ENCODE results near the gene FTSJ1. TPM values are rescaled to one million over a fixed set of nuclear protein-coding genes. Genes with fewer than 3 reads are reported as not detected.

The FTSJ1 gene
- total RNA-seq, 1 donor from 2014 or later = 45.1 TPM

DNA sequence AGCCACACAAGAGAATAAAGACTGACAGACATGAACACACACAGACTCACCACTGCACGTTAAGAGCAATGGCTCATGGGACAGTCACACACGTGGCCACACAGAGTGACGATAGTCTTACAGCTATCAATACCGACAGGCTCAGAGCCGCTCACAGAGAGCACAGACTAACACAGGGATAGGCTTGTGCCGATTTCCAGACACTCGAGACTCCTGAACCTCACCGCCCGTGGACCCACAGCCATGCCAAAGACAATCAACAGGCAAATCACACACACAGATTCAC is 5.2 kb upstream of the FTSJ1 start:
- no peak for DNase-seq

DNA sequence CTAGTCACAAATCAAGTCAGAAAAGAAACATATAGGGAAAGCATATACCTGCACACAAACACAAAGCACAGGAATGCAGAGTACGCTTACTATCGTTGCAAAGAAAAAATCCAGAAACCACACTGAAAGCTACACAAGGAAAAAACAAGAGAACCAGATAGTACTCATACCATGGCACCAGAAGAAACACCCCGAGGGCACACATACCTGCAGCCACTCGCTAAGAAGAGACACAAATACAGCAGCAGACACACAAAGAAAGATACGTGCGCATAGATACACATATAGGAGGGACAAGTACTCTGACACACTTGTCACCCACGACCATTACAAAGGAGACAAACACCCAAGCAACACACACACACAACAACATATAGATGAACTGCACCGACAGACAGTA is 4.5 kb upstream of the FTSJ1 start:
- no peak for DNase-seq

DNA sequence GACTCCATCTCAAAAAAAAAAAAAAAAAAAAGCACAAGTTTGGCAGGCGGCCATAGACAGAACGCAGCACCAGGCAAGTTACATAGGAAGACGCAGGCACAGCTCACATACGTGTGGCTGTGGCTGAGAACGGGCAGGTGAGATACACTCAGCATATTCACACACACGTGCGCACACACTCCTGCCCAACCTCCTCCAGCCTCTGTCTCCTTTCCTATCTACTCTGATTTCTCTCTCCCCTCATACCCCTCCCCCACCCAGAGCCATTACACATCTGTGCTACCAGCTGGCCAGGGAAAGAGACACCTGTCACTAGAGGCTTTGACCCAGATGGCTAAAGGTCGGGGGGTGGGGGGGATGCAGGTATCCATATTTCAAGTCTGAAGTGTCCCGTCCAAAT is 3.8 kb upstream of the FTSJ1 start:
- DNase-seq = no peak

DNA sequence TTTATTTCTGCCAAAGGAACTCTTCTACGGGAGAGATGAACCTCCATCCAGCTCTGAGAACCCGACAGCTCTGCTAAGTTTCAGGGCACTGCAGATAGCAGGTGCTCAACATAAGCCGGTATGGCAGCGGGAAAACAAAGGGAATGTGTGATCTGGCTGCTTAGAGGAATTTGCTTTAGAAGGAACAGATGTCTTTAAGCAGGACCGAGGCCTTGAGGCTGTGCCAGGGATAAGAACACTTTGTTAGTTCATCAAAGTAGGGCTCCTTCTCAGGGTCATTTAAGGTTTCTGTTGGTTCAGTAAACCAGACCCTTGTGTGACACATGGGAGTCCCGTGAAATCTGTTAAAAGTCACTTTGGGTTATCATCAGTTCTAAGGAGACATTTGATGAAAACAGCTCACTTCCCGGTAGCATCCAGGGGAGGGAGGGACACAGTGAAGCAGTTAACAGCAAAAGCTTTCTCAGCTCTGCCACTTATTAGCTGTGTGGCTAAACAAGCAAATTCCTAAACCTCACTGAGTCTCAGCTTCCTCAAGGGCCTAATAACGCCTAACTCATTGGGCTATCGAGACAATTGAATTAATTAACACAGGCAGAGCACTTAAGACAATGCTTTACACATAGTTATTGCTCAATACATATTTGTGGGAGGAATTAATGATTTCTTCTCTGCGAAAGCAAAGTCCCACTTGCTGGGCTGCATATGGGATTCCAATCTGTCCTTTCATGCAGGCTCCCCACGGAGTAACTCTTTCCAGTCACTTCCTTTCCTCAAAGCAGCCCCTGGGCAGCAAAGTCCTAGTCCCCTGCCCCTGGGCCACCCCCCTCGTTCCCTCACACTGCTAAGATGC is 2.9 kb upstream of the FTSJ1 start:
- no peak for DNase-seq

DNA sequence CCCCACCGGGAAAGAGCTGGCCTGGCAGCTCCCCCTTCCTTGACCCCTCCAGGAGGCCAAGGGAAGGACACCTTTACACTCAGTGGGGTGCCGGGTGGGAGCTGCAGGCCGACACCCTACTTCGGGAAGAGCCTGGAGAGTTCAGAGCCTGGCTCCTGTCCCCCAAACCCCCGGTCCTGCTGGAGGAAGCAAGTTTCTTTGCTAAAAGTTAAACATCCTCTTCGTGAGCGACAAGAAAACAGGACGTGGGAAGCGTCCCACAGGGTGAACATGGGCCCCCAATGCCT is 2.4 kb upstream of the FTSJ1 start:
- DNase-seq = no peak

DNA sequence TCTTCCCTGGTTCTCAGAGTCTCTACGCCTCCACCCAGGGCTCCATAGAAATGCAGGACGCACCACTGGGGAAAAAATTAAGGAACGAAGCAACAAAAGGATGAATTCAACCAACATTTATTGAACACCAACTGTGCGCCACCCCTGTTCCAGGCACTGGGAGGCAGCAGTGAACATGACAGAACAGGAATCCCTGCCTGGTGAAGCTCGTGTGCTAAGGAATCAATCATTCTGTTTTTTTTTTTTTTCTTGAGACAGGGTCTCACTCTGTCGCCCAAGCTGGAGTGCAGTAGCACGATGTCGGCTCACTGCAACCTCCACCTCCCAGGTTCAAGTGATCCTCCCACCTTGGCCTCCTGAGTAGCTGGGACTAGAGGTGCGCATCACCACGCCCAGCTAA is 1.9 kb upstream of the FTSJ1 start:
- peak; percentile 44 for DNase-seq

DNA sequence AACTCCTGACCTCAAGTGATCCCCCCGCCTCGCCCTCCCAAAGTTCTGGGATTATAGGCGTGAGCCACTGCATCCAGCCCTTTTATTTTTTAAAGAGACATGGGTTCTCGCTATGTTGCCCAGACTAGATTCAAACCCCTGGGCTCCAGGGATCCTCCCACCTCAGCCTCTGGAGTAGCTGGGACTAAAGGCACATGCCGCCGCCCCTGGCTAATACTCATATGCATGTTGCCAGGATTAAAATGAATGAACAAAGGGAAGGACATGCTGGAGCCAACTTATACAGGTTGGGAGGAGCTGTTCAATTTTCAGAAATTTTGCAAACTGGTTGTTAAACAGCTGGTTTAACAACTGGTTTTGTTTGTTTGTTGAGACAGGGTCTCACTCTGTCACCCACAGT is 1.4 kb upstream of the FTSJ1 start:
- no peak for DNase-seq

DNA sequence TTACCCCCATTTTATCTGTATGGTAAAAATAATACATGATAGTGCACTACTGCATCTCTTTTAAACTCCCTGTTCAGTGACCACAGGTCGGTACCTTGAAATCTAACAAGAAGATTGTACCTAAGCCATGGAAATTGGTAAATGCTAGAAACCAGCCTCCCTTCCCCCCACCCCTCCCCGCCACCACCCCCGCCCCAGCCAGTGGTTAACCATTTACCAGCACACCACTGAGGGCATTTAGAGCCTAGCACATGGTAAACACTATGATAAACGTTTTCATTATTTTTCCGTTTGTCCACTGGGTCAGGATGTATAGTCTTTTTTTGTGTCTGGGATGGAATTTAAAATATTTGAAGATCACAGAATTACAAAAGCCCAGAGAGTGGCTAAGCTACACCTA is 703 bp upstream of the FTSJ1 start:
- DNase-seq = no peak

DNA sequence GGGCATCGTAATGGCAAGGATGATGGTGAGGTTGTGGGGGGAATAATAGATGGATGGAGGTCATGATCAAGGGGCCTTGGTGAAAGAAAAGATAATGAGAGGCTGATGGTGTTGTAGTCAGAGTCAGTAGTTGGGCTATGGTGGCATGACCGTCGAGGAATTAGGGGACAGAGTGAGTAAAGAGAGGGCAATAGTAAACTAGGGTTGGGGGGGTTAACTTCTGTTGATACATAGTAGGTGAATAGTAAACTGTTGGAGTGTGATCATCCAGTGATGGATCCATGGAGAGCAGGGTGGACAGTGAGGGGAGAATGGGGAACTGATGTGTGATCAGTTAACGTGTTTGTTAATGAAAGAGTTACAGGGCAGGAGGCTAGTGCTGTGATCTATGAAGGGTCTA is 920 bp downstream of the FTSJ1 start:
- DNase-seq = no peak

DNA sequence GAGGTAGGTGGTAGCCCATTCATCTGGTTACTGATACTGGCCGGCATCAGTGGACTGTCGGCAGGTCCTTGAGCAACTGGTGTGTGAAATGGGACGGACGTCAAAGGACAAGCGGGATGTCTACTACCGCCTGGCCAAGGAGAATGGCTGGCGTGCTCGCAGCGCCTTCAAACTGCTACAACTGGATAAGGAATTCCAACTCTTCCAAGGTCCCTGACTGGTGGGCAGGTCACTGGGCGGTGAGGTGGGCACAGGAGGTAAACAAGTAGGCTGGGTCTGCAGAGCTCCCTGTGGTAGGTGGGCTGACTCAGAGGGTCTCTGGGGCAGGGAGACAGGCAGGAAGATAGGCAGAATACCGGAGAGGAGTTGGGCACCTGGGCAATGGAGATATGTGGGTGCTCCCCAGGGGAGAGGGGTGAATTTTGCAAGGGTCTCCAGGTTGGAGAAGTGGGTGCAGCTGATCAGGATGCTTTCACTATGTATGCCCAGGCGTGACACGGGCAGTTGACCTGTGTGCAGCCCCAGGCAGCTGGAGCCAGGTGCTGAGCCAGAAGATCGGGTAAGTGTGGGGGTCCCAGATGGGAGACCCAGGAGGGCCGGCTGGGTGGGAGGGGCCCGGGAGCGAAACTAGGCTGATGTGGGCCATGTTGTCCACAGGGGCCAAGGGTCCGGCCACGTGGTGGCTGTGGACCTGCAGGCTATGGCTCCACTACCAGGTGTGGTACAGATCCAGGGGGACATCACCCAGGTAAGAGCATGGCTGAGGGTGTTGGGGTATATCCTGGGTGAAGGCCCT is 2.2 kb downstream of the FTSJ1 start:
- DNase-seq = no peak

DNA sequence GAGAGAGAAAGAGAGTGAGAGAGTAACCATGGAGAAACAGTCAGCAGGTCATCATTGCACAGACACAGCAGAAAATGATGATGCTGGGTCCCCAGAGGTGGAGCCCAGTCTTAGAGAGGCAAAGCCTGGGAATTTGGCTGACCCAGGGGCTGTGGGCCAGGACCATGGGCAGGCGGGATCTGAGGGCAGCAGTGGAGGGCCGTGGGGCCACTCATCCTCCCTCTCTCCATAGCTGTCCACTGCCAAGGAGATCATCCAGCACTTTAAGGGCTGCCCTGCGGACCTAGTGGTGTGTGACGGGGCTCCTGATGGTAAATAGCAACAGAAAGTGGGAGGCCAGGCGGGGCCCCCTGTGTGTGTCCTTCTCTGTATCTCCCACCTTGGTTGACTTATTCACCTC is 2.8 kb downstream of the FTSJ1 start:
- DNase-seq = no peak

DNA sequence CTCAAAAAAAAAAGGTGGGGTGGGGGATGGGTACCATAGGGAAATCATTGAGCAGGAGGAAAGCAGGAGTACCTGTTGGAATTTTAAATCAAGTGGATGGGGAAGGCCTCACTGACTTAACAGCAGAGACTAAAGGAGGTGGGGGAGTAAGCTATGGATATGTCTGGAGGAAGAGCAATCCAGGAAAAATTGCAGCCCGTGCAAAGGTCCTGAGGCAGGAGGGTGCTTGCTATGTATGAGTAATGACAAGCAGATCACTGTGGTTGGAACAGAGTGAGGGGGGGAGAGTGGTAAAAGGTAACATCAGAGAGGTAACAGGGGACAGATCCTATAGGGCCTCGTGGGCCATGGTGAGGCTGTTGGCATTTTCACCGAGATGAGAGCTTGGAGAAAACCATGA is 4.1 kb downstream of the FTSJ1 start:
- DNase-seq = no peak

DNA sequence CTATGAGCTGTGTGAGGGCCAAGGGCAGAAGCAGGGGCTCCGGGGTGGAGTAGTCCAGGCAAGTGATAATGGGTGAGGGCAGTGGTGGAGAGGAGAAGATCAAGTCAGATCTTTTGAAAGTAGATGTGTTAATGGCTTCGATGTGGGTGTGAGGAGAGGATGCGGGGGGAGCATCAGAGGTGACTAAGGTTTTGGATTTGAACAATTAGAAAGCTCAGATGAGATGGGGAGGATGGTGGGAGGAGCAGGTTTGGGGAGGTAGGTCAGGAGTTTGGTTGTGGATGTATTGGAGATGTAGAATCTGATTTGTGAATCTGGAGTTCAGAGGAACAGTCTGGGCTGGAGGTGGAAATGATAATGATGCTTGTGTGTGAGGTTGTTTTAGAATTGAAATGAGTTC is 4.6 kb downstream of the FTSJ1 start:
- no peak for DNase-seq

DNA sequence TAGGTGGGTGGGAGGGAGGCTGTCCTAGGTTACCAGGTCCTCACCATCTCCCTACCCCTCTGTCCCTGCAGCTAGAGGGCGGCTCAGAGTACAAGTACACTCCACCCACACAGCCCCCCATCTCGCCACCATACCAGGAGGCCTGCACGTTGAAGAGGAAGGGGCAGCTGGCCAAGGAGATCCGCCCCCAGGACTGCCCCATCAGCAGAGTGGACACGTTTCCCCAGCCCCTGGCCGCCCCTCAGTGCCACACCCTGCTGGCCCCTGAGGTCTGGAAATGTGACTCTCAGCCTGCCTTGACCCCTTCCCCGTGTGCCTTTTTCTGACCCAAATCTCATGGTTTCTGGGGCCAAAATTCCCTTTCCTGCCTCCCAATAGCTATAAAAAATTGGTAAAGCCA is 6.5 kb downstream of the FTSJ1 start:
- no peak for DNase-seq

DNA sequence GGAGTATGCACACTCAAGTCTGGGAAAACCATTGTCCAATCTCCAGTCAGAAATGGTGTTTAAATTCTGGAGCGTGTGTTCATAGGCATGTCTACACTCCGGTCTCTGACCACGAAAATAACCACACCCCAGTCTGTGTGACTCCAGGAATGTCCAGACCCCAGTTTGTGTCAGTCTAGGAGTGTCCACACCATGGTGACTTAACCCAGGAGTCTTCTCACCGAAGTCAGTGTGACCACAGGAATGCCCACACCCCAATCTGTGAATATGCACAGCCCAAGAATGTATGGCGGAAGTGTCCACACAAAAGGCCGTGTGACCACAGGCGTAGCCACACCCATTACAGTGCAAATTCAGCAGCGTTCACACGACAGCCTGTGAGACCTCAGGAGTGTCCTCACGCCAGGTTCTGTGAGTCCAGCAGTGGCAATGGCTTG is 11.4 kb downstream of the FTSJ1 start:
- DNase-seq = no peak

DNA sequence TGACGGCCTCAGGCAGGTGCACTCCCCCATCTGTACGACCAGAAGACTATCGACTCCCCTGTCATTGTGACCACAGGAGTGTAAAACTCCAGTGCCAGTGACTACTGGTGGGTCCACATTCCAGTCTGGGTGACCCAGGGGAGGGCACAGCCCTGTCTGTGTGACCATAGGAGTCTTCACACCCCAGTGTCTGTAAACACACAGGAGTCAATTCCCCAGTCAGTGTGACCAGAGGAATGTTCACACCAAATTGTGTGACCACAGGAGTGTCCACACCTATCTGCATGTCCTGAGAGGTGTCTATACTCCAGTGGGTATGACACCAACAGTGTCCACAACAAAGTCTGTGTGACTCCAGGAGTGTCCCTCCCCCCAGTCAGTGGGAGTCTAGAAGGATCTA is 12.0 kb downstream of the FTSJ1 start:
- no peak for DNase-seq

DNA sequence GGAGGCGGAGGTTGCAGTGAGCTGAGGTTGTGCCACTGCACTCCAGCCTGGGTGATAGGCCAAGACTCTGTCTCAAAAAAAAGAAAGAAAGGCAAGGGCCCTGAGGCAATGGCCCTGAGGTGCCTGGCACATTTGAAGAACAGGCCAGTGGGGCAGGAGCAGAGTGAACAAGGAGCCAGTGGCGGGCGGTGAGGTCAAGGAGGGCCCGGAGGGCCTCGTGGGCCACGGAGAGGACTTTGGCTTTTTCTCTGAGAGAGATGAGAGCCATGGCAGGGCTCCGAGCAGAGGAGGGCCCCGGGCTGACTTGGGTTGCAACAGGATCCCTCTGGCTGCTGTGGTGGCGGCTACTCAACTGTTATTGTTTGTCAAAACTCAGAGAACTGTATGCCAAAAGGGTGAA is 13.3 kb downstream of the FTSJ1 start:
- DNase-seq = no peak

DNA sequence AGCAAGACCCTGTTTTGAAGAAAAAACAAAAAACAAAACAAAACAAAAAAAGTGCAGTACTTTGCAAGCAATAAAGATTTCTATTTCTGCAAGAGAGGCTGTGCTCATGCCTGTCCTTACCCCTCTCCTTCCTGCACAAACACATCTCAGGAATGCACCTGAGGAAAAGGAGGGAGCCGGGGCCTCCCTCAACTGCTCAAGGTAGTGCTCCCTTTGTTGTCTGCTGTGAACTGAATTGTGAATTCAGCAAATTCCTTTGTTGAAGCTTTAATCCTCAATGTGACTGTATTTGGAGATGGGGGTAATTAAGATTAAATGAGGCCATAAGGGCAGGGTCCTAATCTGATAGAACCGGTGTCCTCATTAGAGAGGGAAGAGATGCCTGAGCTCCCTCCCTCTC is 13.9 kb downstream of the FTSJ1 start:
- no peak for DNase-seq

DNA sequence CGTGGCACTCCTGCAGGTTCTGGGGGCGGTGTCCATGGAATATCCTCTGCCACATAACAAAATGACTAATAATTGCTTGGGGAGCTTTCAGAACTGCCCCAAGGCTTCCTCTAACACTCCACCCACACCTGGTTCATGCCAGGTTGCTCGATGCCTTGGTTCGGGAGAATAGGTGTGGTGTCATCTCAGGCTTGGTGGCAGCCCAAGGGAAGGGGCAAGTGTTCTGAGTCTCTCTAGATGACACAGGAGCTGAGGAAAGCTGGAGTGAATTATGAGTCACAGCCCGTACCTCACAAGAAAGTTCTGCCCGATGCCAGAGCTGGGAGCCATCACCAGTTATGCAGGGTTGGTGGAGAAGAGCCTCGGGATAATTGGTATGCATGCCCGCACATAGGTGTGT is 14.7 kb downstream of the FTSJ1 start:
- no peak for DNase-seq

DNA sequence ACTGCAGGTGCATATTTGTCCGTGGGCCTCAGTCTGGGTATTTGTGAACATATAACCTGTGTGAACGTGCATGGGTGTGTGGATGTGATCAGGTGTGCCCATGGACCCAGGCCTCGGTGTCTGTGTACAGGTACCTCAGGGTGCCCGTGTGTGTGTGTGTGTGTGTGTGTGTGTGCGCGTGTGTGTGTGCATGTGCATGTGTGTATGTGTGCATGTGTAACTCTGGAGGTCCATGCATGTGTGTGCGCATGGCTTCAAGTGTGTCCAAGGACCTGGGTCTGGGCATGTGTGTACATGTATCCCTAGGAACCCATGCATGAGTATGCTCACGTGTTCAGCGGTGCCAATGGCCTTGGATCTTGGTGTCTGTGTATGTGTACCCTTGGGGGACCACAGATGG is 15.8 kb downstream of the FTSJ1 start:
- DNase-seq = no peak

DNA sequence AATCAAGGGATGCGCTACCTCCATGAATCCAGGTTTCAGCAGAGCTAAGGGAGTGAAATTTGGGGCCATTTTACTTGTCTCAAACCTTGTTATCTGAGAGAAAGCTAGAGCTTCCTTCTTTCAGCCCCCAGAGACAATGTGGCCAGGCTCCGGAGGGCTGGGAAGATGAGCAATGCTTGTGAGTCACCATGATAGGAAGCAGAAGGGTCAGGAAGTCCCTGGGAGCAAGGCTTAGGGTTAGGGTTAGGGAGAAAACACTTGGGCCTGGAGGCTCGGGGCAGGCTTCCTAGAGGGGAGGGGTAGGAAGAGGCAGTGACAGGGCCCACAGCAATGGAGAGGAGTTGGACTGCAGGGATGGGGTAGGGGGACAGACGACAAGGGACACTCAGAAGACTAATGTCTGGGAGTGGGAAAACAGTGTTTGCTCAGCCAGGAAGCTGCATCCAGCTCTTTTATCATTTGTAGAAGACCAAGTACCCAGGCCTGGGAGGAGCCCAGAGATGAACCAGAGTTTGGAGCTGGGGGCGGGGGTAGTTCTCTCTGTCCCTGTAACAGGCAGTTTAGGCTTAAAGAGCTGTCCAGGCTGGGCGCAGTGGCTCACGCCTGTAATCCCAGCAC is 16.4 kb downstream of the FTSJ1 start:
- DNase-seq = peak; percentile 15

DNA sequence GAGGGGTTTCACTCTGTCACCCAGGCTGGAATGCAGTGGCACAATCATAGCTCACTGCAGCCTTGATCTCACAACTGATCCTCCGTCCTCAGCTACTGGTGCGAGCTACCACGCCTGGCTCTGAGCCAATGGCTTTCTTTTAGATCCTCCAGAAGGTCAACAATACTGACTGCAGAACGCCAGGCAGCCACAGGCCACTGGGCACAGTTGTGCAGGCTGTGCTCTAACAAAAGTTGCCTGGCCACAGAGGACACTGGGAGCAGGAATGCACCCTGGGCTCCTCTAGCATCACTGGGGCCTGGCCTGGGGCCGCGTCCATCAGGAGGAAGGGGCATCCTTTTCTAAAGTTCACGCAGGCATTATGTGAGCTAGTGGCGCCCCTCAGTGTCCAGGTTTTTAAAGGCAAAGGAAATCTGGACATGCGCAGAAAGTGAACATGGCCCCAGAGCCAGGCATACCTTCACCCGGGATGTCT is 17.9 kb downstream of the FTSJ1 start:
- DNase-seq = peak; percentile 63

DNA sequence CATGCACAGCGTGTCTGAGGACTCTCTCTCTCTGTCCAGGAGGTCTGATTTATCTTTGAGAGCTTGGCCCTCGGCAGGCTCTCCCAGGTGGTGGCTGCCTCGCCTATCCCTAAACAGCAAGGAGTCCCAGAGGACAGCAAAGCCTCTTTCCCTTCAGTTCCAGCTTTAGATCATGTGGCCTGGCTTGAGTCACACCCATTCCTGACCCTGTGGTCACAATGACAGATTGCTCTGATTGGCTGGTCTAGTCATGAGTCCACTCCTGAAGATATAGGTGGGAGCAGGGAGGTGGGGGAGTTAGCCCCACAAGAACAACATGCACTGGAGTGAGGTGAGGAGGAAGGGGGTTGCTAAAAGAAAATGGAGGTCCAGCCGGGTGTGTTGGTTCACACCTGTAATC is 20.7 kb downstream of the FTSJ1 start:
- no peak for DNase-seq

DNA sequence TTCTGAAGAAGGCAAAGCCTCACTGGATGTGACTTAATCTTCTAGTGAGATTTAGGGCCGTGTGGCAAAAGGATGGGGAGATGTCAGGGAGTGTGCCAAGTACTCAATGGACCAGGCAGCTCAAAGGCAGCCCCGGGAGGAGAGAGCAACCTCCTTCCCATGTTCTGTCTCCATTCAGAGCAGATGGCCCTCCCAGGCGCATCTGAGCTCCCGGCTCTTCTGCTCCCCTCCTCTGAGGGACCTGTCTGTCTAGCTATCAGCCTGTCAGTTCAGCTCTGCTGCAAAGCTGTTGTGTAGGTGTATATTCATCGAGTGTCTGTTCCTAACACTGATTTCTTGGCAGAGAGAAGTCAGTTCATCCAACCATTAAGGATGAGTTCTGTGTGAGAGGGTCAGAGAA is 21.9 kb downstream of the FTSJ1 start:
- DNase-seq = no peak
